HG03135 (cell line): ENCODE results near the gene CDC5L.

ENCODE experiments used
- ATAC-seq: cut with Tn5 transposase; IDR thresholded peaks from one replicate; pipeline ENCODE4 v1.9.1; 2021; ENCODE audit warnings: mild to moderate bottlenecking, moderate library complexity; ENCODE audit not compliant: unreplicated experiment

The CDC5L gene

DNA sequence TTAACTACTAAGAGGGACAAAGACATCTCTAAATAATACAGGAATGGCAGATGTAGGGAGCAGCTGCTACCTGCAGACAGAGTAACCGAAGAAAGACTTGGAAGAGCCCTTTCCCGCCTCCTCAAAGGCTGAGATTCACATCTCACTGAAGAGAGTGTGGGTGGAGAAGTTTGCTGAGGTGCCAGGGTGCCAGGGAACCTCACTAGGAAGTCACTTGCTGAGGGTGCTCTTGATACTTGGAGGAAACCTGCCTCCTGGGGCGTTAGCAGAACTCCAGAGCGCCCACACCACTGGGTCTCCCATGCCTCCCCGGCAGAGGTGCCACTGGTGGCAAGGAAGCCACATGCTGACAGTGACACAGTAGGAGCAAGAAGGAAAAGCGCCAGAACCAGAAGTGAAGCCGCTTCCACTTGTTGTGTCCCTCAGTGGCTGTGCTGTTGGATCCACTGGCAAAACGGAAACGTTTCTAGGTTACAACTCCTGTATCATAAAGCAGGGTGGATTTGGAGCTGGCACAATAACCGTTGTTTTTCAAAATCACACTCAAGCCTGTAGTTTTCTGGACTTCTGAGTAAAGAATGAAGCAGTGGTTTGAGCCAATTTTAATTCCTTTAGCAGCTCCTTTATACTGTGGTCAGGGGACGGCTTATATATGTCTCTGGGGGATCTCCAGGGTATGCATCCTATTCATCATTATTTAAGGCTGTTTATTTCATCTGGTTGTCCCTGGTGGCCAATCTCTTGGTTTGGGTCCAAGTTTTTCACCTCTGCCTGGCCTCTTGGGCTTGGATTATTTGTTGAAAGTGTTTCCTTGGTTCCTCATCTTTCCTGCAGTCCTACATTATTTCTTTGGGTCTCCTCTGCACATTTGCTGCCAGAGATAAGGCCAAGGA, 64.5 kb downstream of the CDC5L start:
- no peak for ATAC-seq

DNA sequence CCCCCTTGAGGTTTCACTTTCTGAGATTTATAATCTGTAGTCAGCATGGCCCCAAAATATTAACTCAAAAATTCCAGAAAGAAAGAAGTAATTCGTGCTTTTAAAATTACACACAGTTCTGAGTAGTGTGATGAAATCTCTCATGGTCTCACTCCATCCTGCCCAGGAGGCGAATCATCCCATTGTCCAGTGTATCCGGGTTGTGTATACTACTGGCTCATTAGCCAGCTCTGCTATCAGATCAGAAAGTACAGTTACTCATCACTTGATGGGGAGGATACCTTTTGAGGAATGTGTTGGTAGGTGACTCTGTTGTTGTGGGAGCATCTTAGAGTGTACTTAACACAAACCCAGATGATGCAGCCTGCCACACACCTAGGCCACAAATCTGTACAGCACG, 65.2 kb downstream of the CDC5L start:
- ATAC-seq = no peak

DNA sequence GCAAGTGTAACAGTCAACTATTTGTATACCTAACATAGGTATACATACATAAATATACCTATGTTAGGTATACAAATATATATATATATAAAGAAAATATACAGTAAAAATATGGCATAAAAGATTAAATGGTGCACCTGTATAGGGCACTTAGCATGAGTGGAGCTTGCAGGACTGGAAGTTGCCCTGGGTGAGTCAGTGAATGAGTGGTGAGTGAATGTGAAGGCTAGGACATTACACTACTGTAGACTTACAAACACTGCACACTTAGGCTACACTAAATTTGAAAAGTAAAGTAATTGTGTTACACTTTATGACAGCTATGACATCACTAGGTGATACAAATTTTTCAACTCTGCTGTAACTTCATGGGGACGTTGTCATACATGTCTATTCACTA, 65.6 kb downstream of the CDC5L start:
- ATAC-seq = no peak

DNA sequence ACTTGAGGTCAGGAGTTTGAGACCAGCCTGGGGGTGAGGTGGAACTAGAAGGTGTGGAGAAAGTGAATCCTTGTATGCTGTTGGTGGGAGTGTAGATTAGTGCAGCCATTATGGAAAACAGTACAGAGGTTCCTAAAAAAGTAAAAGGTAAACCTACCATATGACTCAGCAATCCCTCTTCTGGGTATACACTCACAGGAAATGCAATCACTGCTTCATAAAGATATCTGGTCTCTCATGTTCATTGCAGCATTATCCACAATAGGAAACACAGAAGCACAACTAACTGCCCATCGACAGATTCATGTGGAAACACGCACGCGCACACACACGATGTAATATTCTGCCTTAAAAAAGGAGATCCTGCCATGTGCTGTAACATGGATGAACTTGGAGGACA, 66.7 kb downstream of the CDC5L start:
- no peak for ATAC-seq

DNA sequence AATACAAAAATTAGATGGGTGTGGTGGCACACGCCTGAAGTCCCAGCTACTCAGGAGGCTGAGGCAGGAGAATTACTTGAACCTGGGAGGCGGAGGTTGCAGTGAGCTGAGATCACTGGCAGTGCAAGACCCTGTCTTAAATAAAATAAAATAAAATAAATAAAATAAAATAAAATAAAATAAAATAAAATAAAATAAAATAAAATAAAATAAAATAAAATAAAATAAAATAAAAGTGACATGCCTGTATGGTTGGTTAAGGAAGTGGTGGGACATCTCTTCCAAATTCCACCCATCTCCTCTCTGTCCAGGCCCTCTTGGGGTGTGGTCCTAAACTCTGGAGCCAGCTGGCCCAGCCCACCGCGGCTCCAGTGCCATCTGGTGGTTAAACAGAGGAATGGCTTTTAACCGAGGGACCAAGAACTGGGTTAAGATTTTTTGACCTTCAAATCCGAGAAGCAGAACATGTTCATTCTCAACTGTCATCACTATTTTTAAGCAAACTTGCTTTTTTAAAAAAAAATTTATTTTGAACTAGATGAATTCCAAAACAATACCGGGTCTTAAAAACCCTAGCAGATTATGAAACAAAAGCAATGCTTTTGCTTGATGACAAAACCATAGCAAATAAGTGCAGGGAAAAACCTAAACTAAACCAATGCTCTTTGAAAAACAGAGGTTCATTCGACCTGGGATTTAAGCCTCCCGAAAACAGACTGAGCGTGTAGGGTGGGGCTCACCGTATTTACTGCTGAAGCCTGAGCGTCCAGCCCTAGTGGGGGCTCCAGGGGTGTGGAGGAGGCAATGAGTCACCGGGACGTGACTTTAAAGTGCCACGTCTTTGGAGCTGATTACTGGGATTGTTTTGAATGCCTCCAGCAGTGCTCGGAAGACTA, 68.8 kb downstream of the CDC5L start:
- no peak for ATAC-seq

DNA sequence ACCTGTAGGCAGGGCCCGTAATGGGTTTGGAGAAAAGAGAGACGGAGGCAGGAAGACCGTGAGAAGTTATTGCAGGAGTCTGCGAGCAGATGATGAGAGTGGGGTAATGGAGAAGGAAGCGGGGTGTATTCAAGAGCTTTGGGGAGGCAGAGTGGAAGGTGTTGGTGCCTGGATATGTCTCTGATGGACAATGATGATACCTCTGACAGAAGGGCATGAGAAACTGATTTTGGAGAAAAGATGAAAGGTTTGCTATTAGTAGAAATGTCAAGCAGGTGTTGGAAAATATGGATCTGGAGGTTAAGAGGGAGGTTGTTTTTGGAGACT, 69.4 kb downstream of the CDC5L start:
- no peak for ATAC-seq

DNA sequence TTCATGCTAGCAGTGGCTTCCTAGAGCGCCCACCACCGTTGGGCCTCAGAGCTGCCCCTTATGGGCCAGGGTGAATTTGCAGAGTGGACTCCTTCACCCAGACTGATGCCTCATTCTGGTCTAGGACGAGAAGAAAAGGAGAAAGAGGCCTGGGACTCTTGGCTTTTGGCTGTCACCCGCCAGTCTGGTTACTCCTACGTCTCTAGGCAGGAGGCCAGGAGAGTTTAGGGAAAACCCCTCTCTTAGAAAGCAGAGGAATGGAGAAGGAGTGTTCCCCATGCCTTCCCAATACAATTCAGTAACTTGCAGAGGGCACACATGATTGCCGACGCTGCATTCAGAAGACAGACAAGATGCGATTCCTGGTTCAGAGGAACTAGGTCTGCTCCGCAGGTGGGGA, 70.1 kb downstream of the CDC5L start:
- no peak for ATAC-seq

DNA sequence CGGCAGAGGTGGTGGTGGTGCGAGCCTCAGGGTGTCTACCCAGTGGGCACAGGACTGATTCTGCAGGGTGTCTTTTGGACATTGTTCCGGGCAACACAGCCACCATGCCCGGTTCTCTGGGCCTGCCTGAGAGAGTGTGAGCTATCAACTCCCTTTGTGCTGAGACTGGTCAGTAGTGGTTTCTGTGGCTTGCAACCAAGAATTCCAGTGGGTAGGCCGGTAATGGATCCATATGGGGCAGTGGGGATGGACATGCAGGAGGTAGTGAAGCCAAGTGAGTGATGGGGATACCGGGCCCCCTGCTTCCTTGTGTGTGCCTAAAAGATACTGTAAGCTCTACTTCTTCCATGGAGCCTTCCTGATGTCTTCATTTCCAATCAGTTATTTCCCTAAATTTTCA, 71.0 kb downstream of the CDC5L start:
- no peak for ATAC-seq

DNA sequence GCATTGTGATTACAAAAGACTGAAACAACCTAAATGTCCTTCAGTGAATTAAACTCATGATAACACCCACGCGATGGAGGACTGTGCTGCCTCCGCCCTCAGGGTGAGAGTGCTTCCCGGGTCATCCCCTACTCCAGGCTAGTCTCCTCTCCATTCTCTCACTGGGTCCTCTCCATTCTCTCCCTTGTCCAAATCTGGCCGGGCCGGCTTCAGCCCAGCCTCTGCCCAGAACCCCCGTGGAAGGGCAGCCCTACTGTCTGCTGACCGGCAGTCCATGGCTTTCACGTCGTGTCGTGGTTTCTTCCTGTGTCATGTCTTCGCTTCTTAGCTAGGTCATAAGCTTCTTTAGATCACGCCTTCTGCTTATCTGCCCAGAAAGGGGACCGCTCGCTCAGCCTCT, 74.8 kb downstream of the CDC5L start:
- ATAC-seq = no peak

DNA sequence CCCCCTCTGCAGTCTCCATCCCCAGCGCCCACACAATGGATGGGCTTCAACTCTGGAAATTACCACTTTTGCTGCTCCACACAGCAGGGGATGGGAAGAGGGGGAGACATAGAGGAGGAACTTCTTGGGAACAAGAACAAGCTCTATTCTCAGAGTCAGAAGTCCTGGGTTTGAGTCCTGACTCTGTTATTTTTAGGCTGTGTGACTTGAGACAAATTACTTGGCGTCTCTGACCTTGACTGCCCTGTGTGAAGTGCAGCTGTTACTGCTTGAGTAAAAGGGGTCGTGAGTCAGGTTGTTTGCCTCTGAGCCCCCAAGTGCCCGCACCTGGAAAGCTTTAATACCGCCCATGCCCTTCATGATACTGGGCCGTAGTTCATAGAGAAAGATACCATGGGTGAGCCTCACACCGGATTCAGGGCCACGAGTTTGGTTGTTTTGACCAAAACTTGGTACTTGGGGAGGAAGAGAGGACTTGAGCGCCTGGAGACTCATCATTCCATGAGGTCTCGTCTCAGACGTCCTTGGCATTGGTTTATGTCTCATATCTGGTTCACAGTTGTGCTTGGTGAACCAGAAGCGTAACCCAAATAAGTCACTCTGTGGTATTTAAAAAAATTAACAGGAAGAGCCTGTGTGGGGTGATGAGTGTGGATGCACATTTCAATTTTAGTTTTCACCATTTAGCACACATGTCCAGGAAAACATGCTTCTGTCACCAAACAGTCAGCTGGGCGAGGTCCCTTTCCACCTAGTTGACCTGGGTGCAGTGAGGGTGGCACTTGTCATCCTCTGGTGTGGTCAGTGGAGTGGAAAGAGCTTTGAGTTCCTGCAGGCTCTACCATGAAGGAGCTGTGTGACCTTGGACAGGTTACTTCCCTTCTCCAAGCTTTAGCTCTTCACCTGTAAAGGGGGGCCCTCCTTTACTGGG, 75.6 kb downstream of the CDC5L start:
- no peak for ATAC-seq

DNA sequence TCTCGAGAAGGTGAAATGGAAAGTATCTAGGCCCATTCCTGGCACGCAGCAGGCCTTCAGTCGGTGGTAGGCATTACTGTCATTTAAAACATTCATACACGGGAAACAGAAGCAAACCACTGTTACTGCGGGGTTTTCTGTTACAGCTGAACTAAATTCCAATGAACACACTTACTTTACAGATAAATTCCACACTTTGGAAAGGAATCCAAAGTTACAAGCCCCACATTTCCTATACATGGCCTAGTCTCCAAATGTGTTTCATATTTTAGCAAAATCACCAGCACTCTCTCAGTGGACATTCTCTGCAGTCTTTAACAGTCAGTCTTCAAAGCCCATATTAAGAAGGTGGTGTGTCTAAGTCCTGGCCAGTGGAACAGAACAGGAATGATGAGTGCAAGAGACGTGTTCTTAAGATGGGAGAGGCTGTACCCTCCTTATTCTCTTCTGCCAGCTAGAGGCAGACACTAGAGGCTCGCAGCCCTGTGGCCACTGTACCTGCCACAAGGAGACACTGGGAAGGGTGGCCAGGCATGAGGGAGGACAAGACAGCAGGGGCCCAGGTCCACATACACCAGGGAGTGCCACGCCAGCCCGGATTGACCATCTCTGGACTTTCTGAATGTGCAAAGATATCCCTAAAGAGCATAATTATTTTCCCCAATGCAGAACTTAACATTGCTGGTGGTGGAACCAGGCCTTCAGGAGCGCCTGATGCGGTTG, 76.4 kb downstream of the CDC5L start:
- ATAC-seq = no peak

DNA sequence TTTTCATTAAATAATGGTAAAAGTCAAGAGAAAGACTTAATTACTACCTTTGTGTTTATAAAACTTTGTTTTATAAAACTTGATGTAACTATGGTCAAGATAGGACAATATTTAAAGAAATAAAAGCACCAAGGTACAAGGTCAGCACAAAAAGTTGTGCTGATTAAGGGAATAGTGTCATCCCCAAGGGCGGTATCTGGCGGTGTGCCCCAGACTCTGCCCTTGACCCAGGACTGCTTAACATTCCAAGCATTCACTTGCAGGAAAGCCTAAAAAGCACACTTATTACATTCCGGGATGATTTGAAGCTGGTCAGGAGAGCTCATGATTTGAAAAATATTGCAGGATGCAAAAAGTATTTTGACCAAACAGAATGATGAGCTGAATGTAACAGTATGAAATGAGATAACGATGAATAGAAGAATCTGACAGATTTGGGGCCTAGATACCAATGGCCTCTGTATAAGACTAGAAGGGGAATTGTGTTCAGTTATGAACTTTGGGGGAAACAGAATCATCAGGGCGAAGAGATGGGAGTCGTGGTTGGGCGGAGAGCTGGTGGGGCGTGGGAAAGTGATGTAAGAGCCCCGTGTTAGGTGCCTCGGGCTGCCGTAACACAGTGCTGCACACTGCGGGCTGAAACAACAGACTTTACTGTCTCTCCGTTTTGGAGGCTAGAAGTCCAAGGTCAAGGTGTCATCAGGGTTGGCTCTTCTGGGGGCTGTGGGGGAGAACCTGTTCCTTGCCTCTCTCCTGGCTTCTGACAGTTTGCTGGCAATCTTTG, 77.2 kb downstream of the CDC5L start:
- ATAC-seq = no peak

DNA sequence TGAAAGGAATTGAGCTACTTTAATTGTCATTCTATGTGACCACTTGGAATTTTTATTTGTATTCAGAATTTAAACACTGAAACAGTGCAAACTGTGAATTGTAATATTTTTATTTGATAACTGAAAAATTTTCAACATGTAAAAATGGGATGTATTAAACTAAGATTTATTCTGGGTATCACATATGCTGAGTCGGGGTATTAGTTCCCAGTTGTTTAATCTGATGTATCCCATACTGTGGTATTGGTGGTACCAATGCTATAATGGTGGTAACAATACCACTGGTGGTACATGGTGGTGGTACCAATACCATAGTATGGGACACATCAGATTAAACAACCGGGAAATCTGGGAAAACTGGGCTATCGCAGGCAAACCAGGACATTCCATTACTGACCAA, 79.4 kb downstream of the CDC5L start:
- no peak for ATAC-seq

DNA sequence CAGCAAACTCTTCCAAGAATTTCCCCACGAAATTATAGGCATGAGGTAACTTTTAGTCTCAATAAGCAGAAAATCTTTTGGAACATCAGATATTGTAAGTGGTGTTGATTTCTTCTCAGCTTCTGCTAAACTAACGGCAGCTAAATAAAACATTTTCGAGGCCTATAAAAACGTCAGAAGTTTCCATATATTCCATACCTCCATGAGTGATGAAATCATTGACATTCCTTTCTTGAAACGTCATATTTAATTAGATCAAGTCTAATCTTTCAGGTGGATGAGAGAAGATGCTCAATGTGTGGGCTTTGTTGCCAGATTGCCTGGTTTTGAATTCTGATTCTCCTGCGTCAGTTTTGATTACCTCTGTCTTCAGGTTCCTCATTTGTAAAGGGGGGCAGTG, 81.3 kb downstream of the CDC5L start:
- ATAC-seq = no peak

DNA sequence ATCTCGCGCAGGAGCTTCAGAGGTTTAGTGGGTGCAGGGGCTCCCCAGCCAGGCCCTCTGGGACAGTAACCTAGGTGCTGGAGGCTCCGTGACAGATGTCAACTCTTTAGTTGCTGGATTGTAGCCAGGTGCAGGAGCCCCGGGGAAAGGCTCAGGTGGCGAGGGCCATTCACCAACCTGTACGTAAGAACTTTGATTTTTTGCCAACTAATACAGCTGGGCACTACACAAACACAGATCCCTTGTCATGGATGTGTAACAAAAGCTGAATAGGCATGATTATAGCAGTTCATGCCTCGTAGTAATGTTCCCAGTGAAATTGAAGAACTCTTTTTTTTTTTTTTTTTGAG, 82.6 kb downstream of the CDC5L start:
- ATAC-seq = no peak

DNA sequence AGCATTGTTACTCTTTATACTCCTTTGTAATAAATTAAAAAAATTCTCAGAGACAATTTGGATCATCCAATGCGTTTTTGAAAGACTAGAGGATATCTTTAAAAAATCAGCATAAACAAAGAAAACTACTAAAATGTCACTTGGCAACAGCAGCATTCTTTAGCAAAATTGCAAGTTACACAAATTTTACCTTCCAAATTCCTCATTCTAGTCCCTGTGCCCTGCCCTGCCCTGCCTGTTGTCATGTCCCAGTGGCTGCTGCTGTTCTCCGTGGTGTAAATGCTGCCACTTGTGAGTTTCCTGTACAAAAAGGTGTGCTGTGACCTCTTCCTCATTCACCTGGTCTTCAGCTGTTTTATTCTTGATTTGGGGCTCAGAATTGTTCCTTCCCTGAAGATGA, 83.2 kb downstream of the CDC5L start:
- ATAC-seq = no peak

DNA sequence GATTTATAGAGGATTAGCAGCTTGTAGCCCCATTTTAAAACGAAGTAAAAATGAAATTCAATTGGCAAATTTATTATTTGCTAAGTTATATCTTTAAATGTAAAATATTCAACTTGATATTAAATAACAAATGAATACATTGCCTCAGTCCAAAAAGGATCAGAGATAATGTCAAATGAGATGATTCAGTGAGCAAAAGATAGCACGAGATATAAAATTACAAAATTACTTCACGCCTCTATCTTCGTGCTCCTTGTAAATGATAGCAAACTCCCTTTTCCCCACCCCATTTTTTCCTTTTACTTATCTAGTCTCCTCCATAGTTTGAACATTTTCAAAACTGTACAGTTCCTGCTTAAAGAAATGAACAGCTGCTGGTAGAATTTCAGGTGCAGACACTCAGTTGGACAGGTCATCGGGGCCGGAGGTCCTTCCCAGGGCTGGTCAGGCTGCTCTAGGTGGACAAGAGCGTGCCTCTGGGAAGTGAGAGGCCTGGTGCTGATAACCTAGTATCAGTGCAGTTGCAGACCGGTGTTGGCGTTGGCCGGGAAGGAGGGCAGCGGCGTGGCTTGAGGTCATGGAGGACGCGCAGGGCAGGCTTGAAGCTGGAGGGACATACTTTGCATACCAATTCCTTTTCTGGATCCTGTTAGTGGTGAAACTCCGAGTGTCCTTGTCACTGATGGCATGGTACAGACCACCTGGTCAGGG, 83.9 kb downstream of the CDC5L start:
- ATAC-seq = no peak

DNA sequence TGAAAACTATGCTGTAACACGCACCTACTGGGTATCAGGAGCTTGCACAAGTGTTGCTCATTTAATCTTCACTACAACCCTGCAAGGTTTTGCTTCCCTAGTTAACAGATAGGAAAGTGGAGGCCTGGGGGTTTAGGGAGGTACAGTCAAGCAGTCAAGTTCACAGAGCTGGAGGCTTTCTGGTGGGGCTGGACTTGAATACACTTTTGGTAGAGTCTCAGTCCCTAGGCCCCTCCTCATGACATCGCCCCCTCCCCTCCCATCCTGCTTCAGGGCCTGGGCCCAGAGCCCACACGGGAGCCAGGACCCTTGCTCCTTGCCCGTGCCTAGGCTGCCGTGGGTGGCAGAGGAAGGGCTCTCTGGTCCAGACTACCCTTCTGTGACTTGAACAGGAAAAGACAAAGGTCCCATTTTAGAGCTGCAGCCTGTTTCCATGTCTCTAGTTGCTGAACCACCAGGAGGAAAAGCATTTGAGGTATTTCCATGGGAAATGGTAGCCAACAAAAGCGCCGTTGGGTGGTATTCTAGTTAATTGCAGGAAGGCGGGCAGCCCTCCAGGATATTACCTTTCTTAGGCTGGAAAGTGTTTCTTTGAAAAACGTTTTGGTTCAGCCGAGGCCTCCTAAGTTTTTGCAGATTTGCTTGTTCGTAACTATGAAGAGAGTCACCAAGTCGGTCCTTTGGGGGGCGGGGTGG, 84.9 kb downstream of the CDC5L start:
- no peak for ATAC-seq
